Ishikawa (cell line): ENCODE measurements around the gene ZNF267.

ENCODE experiments used
- CEBPB ChIP-seq: IDR thresholded peaks from 2 replicates; pipeline ENCODE4 v1.6.1; 2012
- CREB1 ChIP-seq: IDR thresholded peaks from 2 replicates; pipeline ENCODE4 v1.6.1; 2012; ENCODE audit warnings: low read depth
- EGR1 ChIP-seq: IDR thresholded peaks from 2 replicates; pipeline ENCODE4 v1.6.1; 2012
- EP300 ChIP-seq: IDR thresholded peaks from 2 replicates; pipeline ENCODE4 v1.6.1; 2012; ENCODE audit warnings: borderline replicate concordance
- FOXM1 ChIP-seq: IDR thresholded peaks from 2 replicates; pipeline ENCODE4 v1.6.1; 2012; ENCODE audit warnings: low read depth, borderline replicate concordance
- NFIC ChIP-seq: IDR thresholded peaks from 2 replicates; pipeline ENCODE4 v1.6.1; 2012
- RAD21 ChIP-seq: IDR thresholded peaks from 2 replicates; pipeline ENCODE4 v1.6.1; 2012; ENCODE audit warnings: low read depth
- REST ChIP-seq: IDR thresholded peaks from 2 replicates; pipeline ENCODE4 v1.6.1; 2012; ENCODE audit warnings: low read depth, mild to moderate bottlenecking
- TAF1 ChIP-seq: IDR thresholded peaks from 2 replicates; pipeline ENCODE4 v1.6.1; 2012; ENCODE audit warnings: low read depth, mild to moderate bottlenecking
- TCF12 ChIP-seq: IDR thresholded peaks from 2 replicates; pipeline ENCODE4 v1.6.1; 2012; ENCODE audit warnings: low read depth
- TEAD4 ChIP-seq: IDR thresholded peaks from 2 replicates; pipeline ENCODE4 v1.6.1; 2012
- USF1 ChIP-seq: IDR thresholded peaks from 2 replicates; pipeline ENCODE4 v1.6.1; 2012
- YY1 ChIP-seq: IDR thresholded peaks from 2 replicates; pipeline ENCODE4 v1.6.1; 2012; ENCODE audit warnings: low read depth
- ZBTB7A ChIP-seq: IDR thresholded peaks from 2 replicates; pipeline ENCODE4 v1.6.1; 2012; ENCODE audit warnings: low read depth
- TF ChIP-seq, protein P1 (sequence below): IDR thresholded peaks from 2 replicates; pipeline ENCODE4 v1.6.1; 2012

Gene ZNF267

DNA sequence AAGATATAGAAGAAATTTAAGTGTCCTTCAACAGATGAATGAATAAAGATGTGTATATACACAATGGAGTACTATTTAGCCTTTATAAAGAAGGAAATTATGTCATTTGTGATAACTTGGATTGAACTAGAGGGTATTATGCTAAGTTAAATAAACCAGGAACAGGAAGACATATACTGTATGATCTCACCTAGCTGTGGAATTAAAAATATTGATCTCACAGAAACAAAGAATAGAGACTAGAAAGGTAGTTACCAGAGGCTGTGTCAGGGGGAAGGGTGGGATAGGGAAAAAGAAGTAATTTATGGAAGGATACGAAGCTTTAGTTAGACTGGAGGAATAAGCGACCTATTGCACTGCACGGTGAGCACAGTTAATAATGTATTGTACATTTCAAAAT lies 5.4 kb upstream of the ZNF267 start:
- TF ChIP-seq REST: no peak
- TF ChIP-seq EP300: no peak
- no peak for TF ChIP-seq TEAD4
- TF ChIP-seq FOXM1: no peak
- no peak for TF ChIP-seq USF1
- no peak for TF ChIP-seq ZBTB7A
- no peak for TF ChIP-seq RAD21
- no peak for TF ChIP-seq CEBPB
- no peak for TF ChIP-seq NFIC
- no peak for TF ChIP-seq YY1
- TF ChIP-seq, protein P1, sequence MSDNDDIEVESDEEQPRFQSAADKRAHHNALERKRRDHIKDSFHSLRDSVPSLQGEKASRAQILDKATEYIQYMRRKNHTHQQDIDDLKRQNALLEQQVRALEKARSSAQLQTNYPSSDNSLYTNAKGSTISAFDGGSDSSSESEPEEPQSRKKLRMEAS: no peak
- no peak for TF ChIP-seq EGR1
- TF ChIP-seq CREB1: no peak
- no peak for TF ChIP-seq TCF12
- no peak for TF ChIP-seq TAF1

DNA sequence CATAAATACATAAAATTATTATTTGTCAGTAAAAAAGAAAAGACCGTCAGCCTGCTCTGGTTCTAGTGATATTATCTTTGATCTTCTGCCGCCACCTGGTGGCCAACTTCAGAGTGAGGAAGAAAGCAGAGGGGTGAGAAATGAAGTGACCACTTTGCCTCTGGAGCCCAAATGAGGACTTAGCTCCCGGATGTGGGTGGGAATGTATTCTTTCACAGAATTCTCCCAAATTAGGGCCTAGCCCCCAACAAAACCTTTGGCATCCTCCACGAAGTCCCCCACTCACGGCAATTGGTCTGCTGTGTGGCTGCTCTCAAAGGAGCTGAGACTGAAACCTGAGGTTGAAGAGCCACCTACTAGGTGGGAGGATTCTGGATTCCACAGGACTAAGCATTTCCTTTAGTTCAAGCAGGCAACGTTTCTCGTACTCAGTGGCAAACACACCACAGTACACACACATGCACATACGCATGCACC lies 4.9 kb upstream of the ZNF267 start:
- TF ChIP-seq RAD21 (peak; percentile 80), NFIC (no peak)

DNA sequence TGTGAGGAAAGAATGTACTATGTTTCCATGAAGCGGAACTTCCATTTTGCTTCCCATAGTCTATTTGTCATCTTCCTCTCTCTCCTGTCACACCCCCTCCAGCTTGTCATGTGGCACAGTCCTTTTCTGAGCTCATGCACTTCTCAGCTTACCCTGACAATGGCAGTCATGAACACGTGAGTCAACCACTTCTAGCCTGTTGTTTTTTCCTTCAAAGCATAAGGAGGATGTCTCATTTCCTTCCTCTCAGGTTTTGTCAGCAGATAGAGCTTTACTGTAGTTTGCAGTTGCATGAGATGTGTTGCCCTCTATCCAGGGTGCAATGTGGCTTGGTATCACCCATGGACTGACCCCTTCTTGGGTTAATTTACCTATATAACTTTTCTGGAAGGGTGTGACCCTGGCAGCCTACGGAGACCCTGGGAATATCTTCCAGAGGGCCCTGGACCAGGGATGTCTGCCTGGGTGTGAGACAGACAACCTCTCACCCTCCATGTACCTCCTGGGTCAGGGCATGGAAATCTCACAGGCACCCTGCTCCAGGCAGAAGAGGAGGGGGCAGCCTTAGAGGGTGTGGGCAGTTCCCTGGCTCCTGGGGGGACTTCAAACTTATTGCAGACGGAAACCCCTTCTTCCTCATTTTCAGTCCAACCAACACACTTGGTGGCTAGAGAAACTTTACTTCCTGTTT lies 4.0 kb upstream of the ZNF267 start:
- peak; percentile 57 for TF ChIP-seq USF1
- TF ChIP-seq TAF1: no peak
- TF ChIP-seq NFIC: no peak
- TF ChIP-seq FOXM1: no peak
- no peak for TF ChIP-seq YY1

DNA sequence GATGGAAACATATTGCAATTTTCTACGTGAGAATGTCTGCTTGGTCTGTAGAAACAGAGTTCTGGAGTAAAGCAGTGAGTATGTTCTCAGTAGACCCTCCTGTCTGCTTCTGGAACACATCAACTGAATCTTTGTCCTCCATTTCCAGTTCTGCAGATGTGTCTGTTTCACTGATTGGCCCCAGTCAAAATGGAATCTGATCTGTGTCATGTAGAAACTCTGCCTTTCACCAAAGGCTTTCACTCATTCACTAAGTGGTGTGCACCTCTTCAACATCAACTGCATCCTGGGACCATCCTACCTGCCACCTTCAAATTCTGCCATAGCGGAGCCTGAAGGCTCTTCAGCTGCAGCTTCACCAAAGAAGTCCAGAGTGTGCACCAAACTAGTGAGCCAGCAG lies 2.8 kb upstream of the ZNF267 start:
- TF ChIP-seq ZBTB7A: no peak
- no peak for TF ChIP-seq TEAD4
- TF ChIP-seq USF1: no peak
- no peak for TF ChIP-seq CEBPB
- no peak for TF ChIP-seq EGR1
- no peak for TF ChIP-seq CREB1
- no peak for TF ChIP-seq EP300
- TF ChIP-seq FOXM1: no peak

DNA sequence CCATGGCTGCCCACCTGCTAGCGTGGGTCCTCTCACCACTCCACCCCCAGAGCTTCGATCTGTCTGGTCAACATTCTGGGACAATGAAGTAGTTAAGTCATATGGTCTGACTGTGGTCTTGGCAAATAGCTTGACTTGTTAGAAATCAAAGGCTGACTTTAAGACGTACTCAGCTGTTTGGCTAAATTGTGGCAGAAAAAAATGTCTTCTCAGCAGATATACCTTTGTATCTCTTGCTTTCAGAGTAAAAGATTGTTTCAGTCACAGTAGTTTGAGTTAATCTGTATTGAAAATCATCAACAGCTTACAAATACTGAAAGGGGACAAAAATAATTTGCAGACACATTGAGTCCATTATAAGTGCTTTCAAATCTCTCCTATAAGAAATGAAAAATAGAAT lies 2.1 kb upstream of the ZNF267 start:
- no peak for TF ChIP-seq EP300
- no peak for TF ChIP-seq CEBPB
- TF ChIP-seq TEAD4: no peak
- no peak for TF ChIP-seq TCF12
- no peak for TF ChIP-seq NFIC
- no peak for TF ChIP-seq REST
- no peak for TF ChIP-seq CREB1
- no peak for TF ChIP-seq FOXM1

DNA sequence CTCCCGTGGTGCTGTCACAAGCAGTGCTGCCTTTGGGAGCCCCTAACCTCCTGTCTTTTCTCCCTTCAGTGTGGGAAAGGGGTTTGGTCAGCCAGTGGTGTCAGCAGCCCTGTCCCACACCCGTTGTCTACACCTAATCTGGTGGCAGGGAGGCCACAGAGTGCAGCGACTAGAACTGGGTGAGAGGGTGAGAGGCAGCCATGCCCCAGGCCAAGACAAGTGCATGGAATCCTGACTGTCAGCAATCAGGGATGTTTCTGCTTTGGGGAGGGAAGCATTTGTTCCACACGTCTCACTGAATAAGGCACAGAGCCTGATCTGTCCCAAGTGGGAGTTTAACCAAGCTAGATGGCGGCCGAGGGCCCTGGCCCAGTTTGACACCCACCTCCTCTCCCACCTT lies 1.4 kb upstream of the ZNF267 start:
- TF ChIP-seq RAD21: no peak
- no peak for TF ChIP-seq NFIC
- TF ChIP-seq TEAD4: no peak
- no peak for TF ChIP-seq ZBTB7A
